ENCODE measurements around the gene ZNF618. TPM values are rescaled to one million over a fixed set of nuclear protein-coding genes. Genes with fewer than 3 reads are reported as not detected.

The ZNF618 gene
- total RNA-seq, 1 donor from 2014 or later, result 7.4 TPM

- intact Hi-C loops (cut with DNase I), result loop anchor here (10.0 kb wide), 1 partner anchor 121 kb away; no protein-coding TSS in a partner anchor
- no peak for DNase-seq (ENCODE audit: extremely low spot score in 2 of 2)
- H3K36me3 ChIP-seq, result no peaks in the 10 kb centered on the region
Observed at GRCh38 chr9:113873446-113873845, 2.7 kb upstream of the ZNF618 start.

GRCh38 chr9:113873926-113874325 lies 2.2 kb upstream of the ZNF618 start:
- H3K36me3 ChIP-seq, result no peaks in the 10 kb centered on the region
- peaks cover 20% of the 10 kb centered on the region for H3K4me1 ChIP-seq
- H3K9me3 ChIP-seq, result no peaks in the 10 kb centered on the region
- H3K27ac ChIP-seq, result no peak overlapping the region
- H3K27me3 ChIP-seq, result no peaks in the 10 kb centered on the region
- no peak overlapping the region for H3K4me3 ChIP-seq
- intact Hi-C loops (cut with DNase I), result loop anchor here (10.0 kb wide), 1 partner anchor 121 kb away; no protein-coding TSS in a partner anchor
- TF ChIP-seq POLR2AphosphoS5 (IDR thresholded peaks at IDR 0.05; ENCODE audit: insufficient read depth in 1 of 2, low read depth in 1 of 2) (no peak), CTCF (IDR thresholded peaks at IDR 0.05) (no peak), POLR2A (IDR thresholded peaks at IDR 0.05) (no peak)
- no peak for DNase-seq (ENCODE audit: extremely low spot score in 2 of 2)

More at GRCh38 chr9:113873446-113873845, 2.7 kb upstream of the ZNF618 start:
- Histone ChIP-seq H3K4me1 (peaks cover 15% of the 10 kb centered on the region), H3K4me3 (no peak overlapping the region), H3K27ac (no peak overlapping the region), H3K9me3 (no peaks in the 10 kb centered on the region), H3K27me3 (no peaks in the 10 kb centered on the region)
- TF ChIP-seq CTCF (IDR thresholded peaks at IDR 0.05) (no peak), POLR2A (IDR thresholded peaks at IDR 0.05) (no peak), POLR2AphosphoS5 (IDR thresholded peaks at IDR 0.05; ENCODE audit: insufficient read depth in 1 of 2, low read depth in 1 of 2) (no peak)

- H3K9me3 ChIP-seq, result no peaks in the 10 kb centered on the region
- H3K4me1 ChIP-seq, result peaks cover 22% of the 10 kb centered on the region
- H3K27me3 ChIP-seq, result no peaks in the 10 kb centered on the region
- no peaks in the 10 kb centered on the region for H3K36me3 ChIP-seq
- no peak for DNase-seq (ENCODE audit: extremely low spot score in 2 of 2)
- no peak overlapping the region for H3K27ac ChIP-seq
- H3K4me3 ChIP-seq, result peak overlapping the region; percentile 45 to 60
- intact Hi-C loops (cut with DNase I), result loop anchor here (10.0 kb wide), 1 partner anchor 119 kb away; no protein-coding TSS in a partner anchor
- no peak for TF ChIP-seq CTCF (IDR thresholded peaks at IDR 0.05)
- no peak for TF ChIP-seq POLR2AphosphoS5 (IDR thresholded peaks at IDR 0.05; ENCODE audit: insufficient read depth in 1 of 2, low read depth in 1 of 2)
Observed at GRCh38 chr9:113875459-113876150, 504 bp upstream of the ZNF618 start.

- no peaks in the 10 kb centered on the region for H3K27me3 ChIP-seq
- peak overlapping the region; percentile 86 for H3K27ac ChIP-seq
- H3K4me3 ChIP-seq, result peak overlapping the region; percentile 93 to 98
- H3K4me1 ChIP-seq, result peaks cover 26% of the 10 kb centered on the region
- TF ChIP-seq CTCF (IDR thresholded peaks at IDR 0.05) (peak in 1 of 3 experiments; percentile 43), POLR2AphosphoS5 (IDR thresholded peaks at IDR 0.05; ENCODE audit: insufficient read depth in 1 of 2, low read depth in 1 of 2) (no peak)
- no peak for DNase-seq (ENCODE audit: extremely low spot score in 2 of 2)
- intact Hi-C loops (cut with DNase I), result loop anchor here (10.0 kb wide), 1 partner anchor 118 kb away; no protein-coding TSS in a partner anchor
- H3K9me3 ChIP-seq, result no peaks in the 10 kb centered on the region
- no peaks in the 10 kb centered on the region for H3K36me3 ChIP-seq
Observed at GRCh38 chr9:113876993-113877368, 872 bp downstream of the ZNF618 start.

GRCh38 chr9:113879318-113879717 lies 3.2 kb downstream of the ZNF618 start:
- Histone ChIP-seq H3K27ac (peak overlapping the region; percentile 17), H3K36me3 (no peaks in the 10 kb centered on the region), H3K4me3 (no peak overlapping the region), H3K4me1 (peaks cover 35% of the 10 kb centered on the region), H3K9me3 (no peaks in the 10 kb centered on the region), H3K27me3 (no peaks in the 10 kb centered on the region)
- intact Hi-C loops (cut with DNase I), result loop anchor here (10.0 kb wide), 1 partner anchor 115 kb away; no protein-coding TSS in a partner anchor
- DNase-seq (ENCODE audit: extremely low spot score in 2 of 2), result no peak
- no peak for TF ChIP-seq POLR2AphosphoS5 (IDR thresholded peaks at IDR 0.05; ENCODE audit: insufficient read depth in 1 of 2, low read depth in 1 of 2)
- TF ChIP-seq POLR2A (IDR thresholded peaks at IDR 0.05), result no peak
- no peak for TF ChIP-seq CTCF (IDR thresholded peaks at IDR 0.05)

Measured in vagina (tissue), 2 donors.